T-helper 1 cell treated with Interleukin-12 subunit alpha and Interleukin-12 subunit beta and Interleukin-4 antibody, amounts not matched to agents 30 ng/mL and 1 ng/mL, for 36 hours (primary cell): ENCODE measurements around the gene PCDHB3. TPM values are rescaled to one million over a fixed set of nuclear protein-coding genes. Genes with fewer than 3 reads are reported as not detected.
"Not testable (repeated sequence)": the region's sequence is repeated elsewhere in the genome, so short reads cannot be mapped to it uniquely, and the experiment has no call there.

ENCODE experiments used
- intact Hi-C: fragments of 100-400 bp; cut with micrococcal nuclease; formaldehyde crosslinking; loops from one replicate; pipeline ENCODE4 v1.15.1; 2024
- total RNA-seq: library from RNA; stranded (reverse); gene quantifications from 2 replicates; pipeline ENCODE4 v1.2.3, GENCODE V29; 2022

PCDHB3 gene
- total RNA-seq, 1 donor from 2014 or later, result not detected

DNA sequence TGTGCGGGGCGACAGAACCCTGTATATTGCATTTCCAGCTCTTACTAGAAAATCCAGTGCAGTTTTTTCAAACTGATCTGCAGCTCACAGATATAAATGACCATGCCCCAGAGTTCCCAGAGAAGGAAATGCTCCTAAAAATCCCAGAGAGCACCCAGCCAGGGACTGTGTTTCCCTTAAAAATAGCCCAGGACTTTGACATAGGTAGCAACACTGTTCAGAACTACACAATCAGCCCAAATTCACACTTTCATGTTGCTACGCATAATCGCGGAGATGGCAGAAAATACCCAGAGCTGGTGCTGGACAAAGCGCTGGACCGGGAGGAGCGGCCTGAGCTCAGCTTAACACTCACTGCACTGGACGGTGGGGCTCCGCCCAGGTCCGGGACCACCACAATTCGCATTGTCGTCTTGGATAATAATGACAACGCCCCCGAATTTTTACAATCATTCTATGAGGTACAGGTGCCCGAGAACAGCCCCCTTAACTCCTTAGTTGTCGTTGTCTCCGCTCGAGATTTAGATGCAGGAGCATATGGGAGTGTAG lies 35.5 kb downstream of the PCDHB3 start:
- intact Hi-C loops, result no loop called here

DNA sequence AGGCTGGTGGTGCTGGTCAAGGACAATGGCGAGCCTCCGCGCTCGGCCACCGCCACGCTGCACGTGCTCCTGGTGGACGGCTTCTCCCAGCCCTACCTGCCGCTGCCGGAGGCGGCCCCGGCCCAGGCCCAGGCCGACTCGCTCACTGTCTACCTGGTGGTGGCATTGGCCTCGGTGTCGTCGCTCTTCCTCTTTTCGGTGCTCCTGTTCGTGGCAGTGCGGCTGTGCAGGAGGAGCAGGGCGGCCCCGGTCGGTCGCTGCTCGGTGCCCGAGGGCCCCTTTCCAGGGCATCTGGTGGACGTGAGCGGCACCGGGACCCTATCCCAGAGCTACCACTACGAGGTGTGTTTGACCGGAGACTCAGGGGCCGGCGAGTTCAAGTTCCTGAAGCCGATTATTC lies 37.1 kb downstream of the PCDHB3 start:
- intact Hi-C loops, result not testable (repeated sequence)

DNA sequence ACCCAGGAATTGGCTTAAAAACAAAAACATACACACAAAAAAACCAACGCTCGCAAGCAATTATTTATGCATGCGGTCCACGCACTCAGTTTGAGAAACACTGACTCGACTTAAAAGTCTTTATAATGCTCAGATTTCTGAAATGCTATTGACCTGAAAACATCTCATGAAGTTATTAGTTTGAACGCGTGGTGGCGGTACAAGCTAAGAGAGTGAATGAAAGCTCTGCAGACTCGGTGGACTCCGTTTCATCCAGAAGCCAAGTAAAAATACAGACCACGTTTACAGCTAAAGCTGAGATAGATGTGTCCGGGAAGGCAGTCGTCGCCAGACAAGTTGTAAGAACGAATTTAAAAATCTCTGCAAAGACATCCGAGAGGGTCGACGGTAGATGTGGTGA lies 49.5 kb downstream of the PCDHB3 start, which contains the start of gene PCDHB6:
Gene PCDHB6 (plus strand): TSS at position 246 of the 400 bp plus-strand sequence. CDS start 201 bp downstream, outside the sequence.
- intact Hi-C loops, result loop anchor here (10.0 kb wide), 1 partner anchor 265 kb away; the partner anchor contains the start of gene PCDHA13

DNA sequence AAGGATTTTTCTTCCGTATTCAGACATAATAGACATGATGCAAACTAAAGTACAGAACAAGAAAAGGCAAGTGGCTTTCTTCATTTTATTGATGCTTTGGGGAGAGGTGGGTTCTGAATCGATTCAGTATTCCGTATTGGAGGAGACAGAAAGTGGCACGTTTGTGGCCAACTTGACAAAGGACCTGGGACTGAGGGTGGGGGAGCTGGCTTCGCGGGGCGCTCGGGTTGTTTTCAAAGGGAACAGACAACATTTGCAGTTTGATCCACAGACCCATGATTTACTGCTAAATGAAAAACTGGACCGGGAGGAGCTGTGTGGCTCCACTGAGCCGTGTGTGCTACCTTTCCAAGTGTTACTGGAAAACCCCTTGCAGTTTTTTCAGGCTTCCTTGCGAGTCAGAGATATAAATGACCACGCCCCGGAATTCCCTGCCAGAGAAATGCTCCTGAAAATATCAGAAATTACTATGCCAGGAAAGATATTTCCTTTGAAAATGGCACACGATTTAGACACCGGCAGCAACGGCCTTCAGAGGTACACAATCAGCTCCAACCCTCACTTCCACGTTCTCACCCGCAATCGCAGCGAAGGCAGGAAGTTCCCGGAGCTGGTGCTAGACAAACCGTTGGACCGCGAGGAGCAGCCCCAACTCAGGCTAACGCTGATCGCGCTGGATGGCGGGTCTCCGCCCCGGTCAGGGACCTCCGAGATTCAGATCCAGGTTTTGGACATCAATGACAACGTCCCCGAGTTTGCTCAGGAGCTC lies 50.1 kb downstream of the PCDHB3 start:
- intact Hi-C loops, result loop anchor here (10.0 kb wide), 1 partner anchor 266 kb away; the partner anchor contains the start of gene PCDHA13

DNA sequence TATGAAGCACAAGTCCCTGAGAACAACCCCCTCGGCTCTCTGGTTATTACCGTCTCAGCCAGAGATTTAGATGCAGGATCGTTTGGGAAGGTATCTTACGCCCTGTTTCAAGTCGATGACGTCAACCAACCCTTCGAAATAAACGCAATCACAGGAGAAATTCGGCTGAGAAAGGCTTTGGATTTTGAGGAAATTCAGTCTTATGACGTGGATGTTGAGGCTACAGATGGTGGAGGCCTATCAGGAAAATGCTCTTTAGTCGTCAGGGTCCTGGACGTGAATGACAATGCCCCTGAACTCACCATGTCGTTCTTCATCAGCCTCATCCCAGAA lies 50.7 kb downstream of the PCDHB3 start:
- intact Hi-C loops, result loop anchor here (10.0 kb wide), 1 partner anchor 266 kb away; the partner anchor contains the start of gene PCDHA13

DNA sequence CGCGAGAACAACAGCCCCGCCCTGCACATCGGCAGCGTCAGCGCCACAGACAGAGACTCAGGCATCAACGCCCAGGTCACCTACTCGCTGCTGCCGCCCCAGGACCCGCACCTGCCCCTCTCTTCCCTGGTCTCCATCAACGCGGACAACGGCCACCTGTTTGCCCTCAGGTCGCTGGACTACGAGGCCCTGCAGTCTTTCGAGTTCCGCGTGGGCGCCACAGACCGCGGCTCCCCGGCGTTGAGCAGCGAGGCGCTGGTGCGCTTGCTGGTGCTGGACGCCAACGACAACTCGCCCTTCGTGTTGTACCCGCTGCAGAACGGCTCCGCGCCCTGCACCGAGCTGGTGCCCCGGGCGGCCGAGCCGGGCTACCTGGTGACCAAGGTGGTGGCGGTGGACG lies 51.4 kb downstream of the PCDHB3 start:
- intact Hi-C loops, result loop anchor here (10.0 kb wide), 1 partner anchor 267 kb away; the partner anchor contains the start of gene PCDHA13

DNA sequence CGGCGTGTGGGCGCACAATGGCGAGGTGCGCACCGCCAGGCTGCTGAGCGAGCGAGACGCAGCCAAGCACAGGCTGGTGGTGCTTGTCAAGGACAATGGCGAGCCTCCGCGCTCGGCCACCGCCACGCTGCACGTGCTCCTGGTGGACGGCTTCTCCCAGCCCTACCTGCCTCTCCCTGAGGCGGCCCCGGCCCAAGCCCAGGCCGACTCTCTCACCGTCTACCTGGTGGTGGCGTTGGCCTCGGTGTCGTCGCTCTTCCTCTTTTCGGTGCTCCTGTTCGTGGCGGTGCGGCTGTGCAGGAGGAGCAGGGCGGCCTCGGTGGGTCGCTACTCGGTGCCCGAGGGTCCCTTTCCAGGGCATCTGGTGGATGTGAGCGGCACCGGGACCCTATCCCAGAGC lies 51.8 kb downstream of the PCDHB3 start:
- intact Hi-C loops, result loop anchor here (10.0 kb wide), 1 partner anchor 267 kb away; the partner anchor contains the start of gene PCDHA13

Other genes with a start within 250 kb of the PCDHB3 start
- not detected in 2 replicates for gene PCDHA10, start 244.6 kb upstream of the PCDHB3 start, total RNA-seq
- not detected in 2 replicates for gene PCDHA11, start 231.5 kb upstream of the PCDHB3 start, total RNA-seq
- gene PCDHA12, start 225.2 kb upstream of the PCDHB3 start, total RNA-seq, result not detected in 2 replicates
- not detected in 2 replicates for gene PCDHA13, start 218.3 kb upstream of the PCDHB3 start, total RNA-seq
- not detected in 2 replicates for gene PCDHAC1, start 174.2 kb upstream of the PCDHB3 start, total RNA-seq
- gene PCDHAC2, start 134.0 kb upstream of the PCDHB3 start, total RNA-seq, result not detected in 2 replicates
- gene PCDHB1, start 49.1 kb upstream of the PCDHB3 start, total RNA-seq, result not detected in 2 replicates
- gene PCDHB2, start 5.9 kb upstream of the PCDHB3 start, total RNA-seq, result 0.07 TPM in 1 of 2 replicates, not detected in the other
- not detected in 2 replicates for gene PCDHB4, start 21.3 kb downstream of the PCDHB3 start, total RNA-seq
- gene PCDHB5, start 34.7 kb downstream of the PCDHB3 start, total RNA-seq, result not detected in 2 replicates
- not detected in 2 replicates for gene PCDHB6, start 49.6 kb downstream of the PCDHB3 start, total RNA-seq
- not detected in 2 replicates for gene PCDHB7, start 72.2 kb downstream of the PCDHB3 start, total RNA-seq
- gene PCDHB8, start 77.3 kb downstream of the PCDHB3 start, total RNA-seq, result not detected in 2 replicates
- not detected in 2 replicates for gene PCDHB16, start 81.9 kb downstream of the PCDHB3 start, total RNA-seq
- gene PCDHB9, start 86.7 kb downstream of the PCDHB3 start, total RNA-seq, result not detected in 2 replicates
- not detected in 2 replicates for gene PCDHB10, start 91.9 kb downstream of the PCDHB3 start, total RNA-seq
- gene PCDHB11, start 99.2 kb downstream of the PCDHB3 start, total RNA-seq, result not detected in 2 replicates
- gene PCDHB12, start 108.2 kb downstream of the PCDHB3 start, total RNA-seq, result not detected in 2 replicates
- not detected in 2 replicates for gene PCDHB13, start 113.4 kb downstream of the PCDHB3 start, total RNA-seq
- gene PCDHB14, start 122.9 kb downstream of the PCDHB3 start, total RNA-seq, result not detected in 2 replicates
- not detected in 2 replicates for gene PCDHB15, start 144.9 kb downstream of the PCDHB3 start, total RNA-seq
- 0.44 and 0.56 TPM in 2 replicates for gene SLC25A2, start 203.6 kb downstream of the PCDHB3 start, total RNA-seq
- gene TAF7, start 220.3 kb downstream of the PCDHB3 start, total RNA-seq, result 61.0 and 65.9 TPM in 2 replicates
- 0.15 and 0.17 TPM in 2 replicates for gene PCDHGA1, start 230.0 kb downstream of the PCDHB3 start, total RNA-seq
- gene PCDHGA2, start 238.3 kb downstream of the PCDHB3 start, total RNA-seq, result 0.05 and 0.07 TPM in 2 replicates
- 0.07 and 0.34 TPM in 2 replicates for gene PCDHGA3, start 243.4 kb downstream of the PCDHB3 start, total RNA-seq
- 0.15 and 0.17 TPM in 2 replicates for gene PCDHGB1, start 249.6 kb downstream of the PCDHB3 start, total RNA-seq